HG03354 (cell line): ENCODE data around the gene METTL23.
"Not testable (repeated sequence)": the region's sequence is repeated elsewhere in the genome, so short reads cannot be mapped to it uniquely, and the experiment has no call there.

Experiments
- ATAC-seq: cut with Tn5 transposase; IDR thresholded peaks from one replicate; pipeline ENCODE4 v1.9.1; 2021; ENCODE audit warnings: mild to moderate bottlenecking; ENCODE audit not compliant: unreplicated experiment, poor library complexity, severe bottlenecking

Gene METTL23

GRCh38 chr17:76710863-76711611 lies 15.6 kb upstream of the METTL23 start, which contains the start of gene MXRA7:
Gene MXRA7, minus strand, starts transcription at chr17:76710965. Its CDS starts 19 bp downstream, at chr17:76710946.
- ATAC-seq: peak; percentile 71

- not testable (repeated sequence) for ATAC-seq
Observed at GRCh38 chr17:76712321-76712720, 14.3 kb upstream of the METTL23 start.

GRCh38 chr17:76713765-76714164 lies 12.9 kb upstream of the METTL23 start:
- ATAC-seq: no peak

DNA sequence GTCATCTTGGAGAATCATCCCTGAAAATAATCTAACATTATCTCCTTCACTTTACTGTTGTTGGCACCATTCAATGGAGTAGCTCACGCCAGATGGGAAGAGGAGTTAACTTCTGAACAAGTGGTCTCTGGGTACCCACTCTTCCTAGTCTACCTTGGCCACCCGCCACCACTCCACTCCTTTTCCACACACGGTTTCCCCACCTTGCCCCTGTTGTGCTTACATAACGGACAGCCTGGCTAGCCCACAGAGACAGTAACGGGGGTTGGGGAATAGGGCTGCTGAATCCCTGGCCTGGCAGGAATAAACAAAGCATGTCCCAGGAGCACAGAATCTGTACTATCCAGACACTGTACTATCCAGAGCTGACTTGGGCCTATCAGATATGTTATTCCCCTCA lies 12.3 kb upstream of the METTL23 start:
- no peak for ATAC-seq

GRCh38 chr17:76714822-76715495 lies 11.7 kb upstream of the METTL23 start:
- no peak for ATAC-seq

- no peak for ATAC-seq
Observed at GRCh38 chr17:76715496-76715830, 11.2 kb upstream of the METTL23 start.

DNA sequence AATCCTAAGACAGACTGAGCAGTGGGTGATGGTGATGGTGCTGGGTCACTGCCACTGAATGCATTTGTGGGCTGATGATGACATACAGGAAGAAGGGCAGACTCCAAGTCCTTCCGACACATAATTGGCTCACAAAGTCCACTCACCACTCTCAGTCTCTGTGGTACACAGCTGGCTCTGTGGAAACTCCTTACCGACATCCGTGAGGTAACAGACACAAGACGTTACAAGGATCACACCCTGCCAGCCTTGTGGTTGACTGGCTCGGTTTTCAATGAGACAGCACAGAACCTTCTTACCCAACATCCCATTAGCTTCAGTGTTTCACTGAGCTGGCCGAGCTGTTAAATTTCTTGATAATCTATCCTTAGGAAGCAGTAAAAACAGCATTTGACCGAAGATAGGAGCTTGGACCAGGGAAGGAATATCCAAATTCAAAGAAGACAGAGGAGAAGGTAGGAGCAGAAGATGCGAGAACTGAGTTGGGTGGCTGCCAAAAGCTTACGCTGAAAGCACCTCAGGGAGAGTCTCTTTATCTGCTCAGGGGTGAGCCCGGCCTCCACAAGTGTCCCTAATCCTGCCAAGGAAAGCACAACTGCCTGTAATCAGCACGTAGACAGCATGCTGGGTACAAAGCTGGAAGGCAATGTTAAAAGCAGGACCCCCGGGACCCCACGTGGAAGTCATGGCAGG lies 10.3 kb upstream of the METTL23 start:
- ATAC-seq: no peak

DNA sequence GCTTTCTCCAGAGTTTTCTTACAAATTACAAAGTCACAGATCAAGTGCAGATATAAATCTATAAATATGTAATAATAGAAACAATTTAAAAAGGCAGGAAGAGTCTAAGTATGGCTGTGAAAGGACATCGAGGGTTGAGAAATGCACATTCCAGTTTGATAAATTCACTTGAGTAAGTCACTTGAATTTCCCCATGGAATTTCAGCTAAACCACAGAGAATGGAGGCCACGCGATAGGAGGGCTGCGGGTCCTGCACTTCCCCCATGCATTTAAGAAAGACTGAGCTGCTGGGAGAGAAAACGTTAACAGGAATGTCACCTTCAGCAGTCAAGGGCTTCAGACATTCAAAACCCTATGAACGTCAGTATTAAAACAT lies 9.8 kb upstream of the METTL23 start:
- ATAC-seq: no peak

DNA sequence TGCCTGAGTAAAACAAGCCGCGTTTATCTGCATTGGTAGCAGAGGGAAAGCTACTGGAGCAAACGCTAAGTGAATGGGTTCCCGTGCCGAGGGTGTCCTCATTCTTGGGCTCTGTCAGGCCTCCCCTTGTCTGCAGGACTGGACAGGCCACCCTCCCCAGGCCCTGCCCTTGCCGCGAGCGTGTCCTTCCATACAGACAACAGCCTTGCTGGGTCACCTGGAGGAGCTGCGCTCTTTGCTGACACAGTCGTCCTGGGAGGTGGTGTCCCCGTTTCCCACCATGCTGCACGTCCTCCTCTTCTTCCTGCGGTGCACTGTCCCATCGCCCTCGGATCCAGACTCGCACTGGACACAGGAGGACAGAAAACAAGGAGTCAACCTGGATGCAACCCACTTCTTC lies 8.1 kb upstream of the METTL23 start:
- ATAC-seq: no peak

- ATAC-seq: no peak
Observed at GRCh38 chr17:76720211-76720610, 6.4 kb upstream of the METTL23 start.

- ATAC-seq: no peak
Observed at GRCh38 chr17:76720941-76721340, 5.7 kb upstream of the METTL23 start.

GRCh38 chr17:76721463-76721862 lies 5.2 kb upstream of the METTL23 start:
- ATAC-seq: no peak

GRCh38 chr17:76722279-76722678 lies 4.4 kb upstream of the METTL23 start:
- ATAC-seq: no peak

DNA sequence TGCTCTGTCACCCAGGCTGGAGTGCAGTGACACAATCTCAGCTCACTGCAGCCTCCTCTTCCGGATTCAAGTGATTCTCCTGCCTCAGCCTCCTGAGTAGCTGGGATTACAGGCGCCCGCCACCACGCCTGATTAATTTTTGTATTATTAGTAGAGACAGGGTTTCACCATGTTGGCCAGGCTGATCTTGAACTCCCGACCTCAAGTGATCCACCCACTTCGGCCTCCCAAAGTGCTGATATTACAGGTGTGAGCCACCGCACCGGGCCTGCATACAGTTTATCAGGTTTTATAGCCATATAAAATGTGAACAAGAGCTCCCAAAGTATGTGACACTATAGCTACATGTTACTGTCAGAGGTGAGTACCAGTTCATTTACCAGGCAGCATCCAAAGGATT lies 3.7 kb upstream of the METTL23 start:
- ATAC-seq: not testable (repeated sequence)

DNA sequence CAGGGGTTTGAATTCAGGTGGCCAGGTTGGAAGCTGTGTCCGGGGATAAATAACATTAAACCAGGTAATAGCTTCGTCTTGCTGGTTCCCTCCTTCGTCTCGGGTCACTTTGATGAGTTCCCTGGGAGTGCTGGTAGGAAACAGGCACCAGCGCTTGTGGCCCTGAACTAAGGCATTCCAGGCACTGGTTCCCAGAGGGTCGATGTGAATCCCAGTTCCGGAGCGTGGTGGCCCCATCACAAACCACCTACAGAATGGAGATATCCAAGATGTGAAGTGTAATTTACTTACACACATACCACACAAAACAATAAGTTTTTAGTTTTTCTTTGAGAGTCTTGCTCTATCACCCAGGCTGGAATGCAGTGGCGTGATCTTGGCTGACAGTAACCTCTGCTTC lies 2.8 kb upstream of the METTL23 start:
- no peak for ATAC-seq

DNA sequence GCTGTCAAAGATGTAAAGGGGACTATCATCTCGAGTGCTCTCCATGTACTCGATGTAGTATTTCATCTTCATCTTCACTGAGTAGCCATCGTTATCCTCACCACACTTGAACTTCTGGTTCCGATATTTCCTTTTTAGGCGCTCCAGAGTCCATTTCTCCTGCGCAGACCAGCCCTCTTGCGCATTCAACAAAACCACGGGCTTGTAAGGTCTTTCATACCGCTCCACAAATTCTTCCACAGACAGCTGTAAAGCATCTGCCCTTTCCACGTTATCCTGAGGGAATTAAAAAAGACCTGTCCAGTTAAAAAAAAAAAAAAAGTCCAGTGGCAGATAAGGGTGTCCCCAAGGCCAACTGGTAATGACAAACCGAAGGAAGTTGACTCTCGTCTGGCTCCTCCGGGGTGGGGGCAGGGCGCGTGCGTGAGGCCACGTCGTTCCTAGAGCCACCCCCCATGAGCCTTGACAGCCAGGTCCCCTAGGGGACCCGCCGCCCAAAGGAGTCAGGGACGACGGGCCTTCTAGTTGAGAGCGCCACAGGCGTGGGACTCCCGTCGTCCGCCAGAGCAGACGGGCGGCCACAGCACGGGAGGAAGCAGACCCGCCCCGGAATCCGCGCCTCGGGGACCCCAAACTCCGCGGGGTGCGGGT lies 934 bp upstream of the METTL23 start:
- ATAC-seq: peak; percentile 24

GRCh38 chr17:76726231-76726775 lies 336 bp upstream of the METTL23 start, which contains the start of gene JMJD6:
Gene JMJD6, minus strand, starts transcription at chr17:76726606. Its CDS starts 131 bp downstream, at chr17:76726475.
- peak; percentile 69 for ATAC-seq

- no peak for ATAC-seq
Observed at GRCh38 chr17:76727745-76728456, 1.3 kb downstream of the METTL23 start.
